GM12878 (cell line): ENCODE measurements around the gene NUP210L. TPM values are rescaled to one million over a fixed set of nuclear protein-coding genes. Genes with fewer than 3 reads are reported as not detected.

ENCODE experiments used
- ATF7 ChIP-seq: fragments of 450-650 bp; IDR thresholded peaks from 2 replicates; pipeline ENCODE4 v1.6.1; 2016; ENCODE audit warnings: low read depth, mild to moderate bottlenecking
- CBFB ChIP-seq: IDR thresholded peaks from 2 replicates; pipeline ENCODE4 v1.6.1; 2016; ENCODE audit warnings: antibody characterized with exemption, low read depth
- CREB1 ChIP-seq: IDR thresholded peaks from 2 replicates; pipeline ENCODE4 v1.6.1; 2012; ENCODE audit warnings: low read depth, mild to moderate bottlenecking, inconsistent platforms
- CTCF ChIP-seq, 3 experiments: IDR thresholded peaks in 2 of 3; conservative IDR thresholded peaks in 1 of 3; 2 replicates each; pipeline ENCODE4 v1.5.1; 2011; ENCODE audit warnings: low read depth in 3 of 3, low read length in 3 of 3, mild to moderate bottlenecking in 3 of 3, control low read depth in 2 of 3, moderate library complexity in 2 of 3, inconsistent platforms in 1 of 3, mixed read lengths in 1 of 3; ENCODE audit not compliant: control insufficient read depth in 2 of 3, insufficient read depth in 1 of 3; ENCODE audit errors: extremely low read depth in 1 of 3
- CUX1 ChIP-seq: IDR thresholded peaks from 2 replicates; pipeline ENCODE4 v1.6.1; 2012; ENCODE audit warnings: improper control_type of control experiment, low read depth, low read length; ENCODE audit not compliant: insufficient replicate concordance
- FOXM1 ChIP-seq: IDR thresholded peaks from 2 replicates; pipeline ENCODE4 v1.6.1; 2012; ENCODE audit warnings: low read depth, mild to moderate bottlenecking, inconsistent platforms, low read length, moderate library complexity
- IKZF2 ChIP-seq, 2 experiments: fragments of 450-650 bp; IDR thresholded peaks; 2 replicates each; pipeline ENCODE4 v1.6.1; 2017; ENCODE audit warnings: mild to moderate bottlenecking in 2 of 2, moderate library complexity in 2 of 2
- IRF4 ChIP-seq: IDR thresholded peaks from 2 replicates; pipeline ENCODE4 v1.6.1; 2011; ENCODE audit warnings: low read depth, low read length
- KLF5 ChIP-seq: fragments of 450-650 bp; IDR thresholded peaks from 2 replicates; pipeline ENCODE4 v1.6.1; 2014; ENCODE audit warnings: mild to moderate bottlenecking; ENCODE audit not compliant: partially characterized antibody
- MYC ChIP-seq: IDR thresholded peaks from 2 replicates; pipeline ENCODE4 v1.6.1; 2011; ENCODE audit warnings: mild to moderate bottlenecking, low read length, moderate library complexity, inconsistent platforms; ENCODE audit not compliant: insufficient read depth, insufficient replicate concordance, insufficient read length, severe bottlenecking
- NFIC ChIP-seq: IDR thresholded peaks from 2 replicates; pipeline ENCODE4 v1.6.1; 2012; ENCODE audit warnings: low read depth, mild to moderate bottlenecking, inconsistent platforms, low read length, moderate library complexity
- NFXL1 ChIP-seq: fragments of 450-650 bp; IDR thresholded peaks from 2 replicates; pipeline ENCODE4 v1.6.1; 2017; ENCODE audit warnings: antibody characterized with exemption, mild to moderate bottlenecking, borderline replicate concordance
- NFYA ChIP-seq: IDR thresholded peaks from 2 replicates; pipeline ENCODE4 v1.6.1; 2011; ENCODE audit warnings: low read depth, mild to moderate bottlenecking, low read length, improper control_type of control experiment, borderline replicate concordance
- RFX5 ChIP-seq: IDR thresholded peaks from 2 replicates; pipeline ENCODE4 v1.6.1; 2011; ENCODE audit warnings: low read depth, low read length, improper control_type of control experiment
- RUNX3 ChIP-seq: IDR thresholded peaks from 2 replicates; pipeline ENCODE4 v1.6.1; 2012; ENCODE audit warnings: low read length, inconsistent platforms
- SMAD5 ChIP-seq: IDR thresholded peaks from 2 replicates; pipeline ENCODE4 v1.6.1; 2016; ENCODE audit warnings: antibody characterized with exemption, low read depth
- TCF7 ChIP-seq: IDR thresholded peaks from 2 replicates; pipeline ENCODE4 v1.6.1; 2014; ENCODE audit warnings: antibody characterized with exemption, borderline replicate concordance
- ZNF207 ChIP-seq: fragments of 450-650 bp; IDR thresholded peaks from 2 replicates; pipeline ENCODE4 v1.6.1; 2014; ENCODE audit warnings: antibody characterized with exemption, mild to moderate bottlenecking, borderline replicate concordance
- polyA plus RNA-seq, 11 experiments: library from polyadenylated mRNA; depleted of rRNA in 4 of 11; unstranded in 6 of 11; stranded (reverse) in 5 of 11; fragments of >200 nt; fragmentation: Nextera tagmentation in 4 of 11; fragmentation: Illumina TruSeq in 1 of 11; extraction: Ambion mirVana in 4 of 11; extraction: Trizol in 1 of 11; gene quantifications; 1 replicate in 1 of 11; 2 replicates in 10 of 11; pipeline versions ENCODE4 v1.2.1 to v1.2.3, GENCODE V29; 2011 to 2016; ENCODE audit warnings: inconsistent platforms in 2 of 11, missing spikeins in 2 of 11, low read depth in 1 of 11
- total RNA-seq, 4 experiments: library from RNA; depleted of rRNA in 3 of 4; stranded (reverse); fragments of >200 nt in 3 of 4; fragmentation: Illumina TruSeq in 1 of 4; extraction: Trizol in 1 of 4; gene quantifications; 2 replicates each; pipeline versions ENCODE4 v1.2.1 to v1.2.3, GENCODE V29; 2013 to 2021

NUP210L gene
- total and polyA plus RNA-seq, 10 of the 15 experiments (the other 5 are each of a cell fraction or from before 2014, with no cell fraction given): 0.04 to 0.08 (median 0.07) TPM; not detected in 7

GRCh38 chr1:153945795-153946621 is 208.9 kb downstream of the NUP210L start (continued):
- peak; percentile 47; the same call in 1 of the 2 replicates for TF ChIP-seq SMAD5
- no peak for TF ChIP-seq RFX5
- no peak for TF ChIP-seq FOXM1
- TF ChIP-seq KLF5: peak; percentile 24
- peak; percentile 55 to 72; a peak in 3 of 4 replicates for TF ChIP-seq IKZF2 (IDR thresholded peaks at IDR 0.05)
- no peak for TF ChIP-seq TCF7
- peak; percentile 74; the same call in 1 of the 2 replicates for TF ChIP-seq CREB1
- TF ChIP-seq CTCF (IDR thresholded peaks at IDR 0.05 in 2 of 3, conservative IDR thresholded peaks at IDR 0.05 in 1 of 3; ENCODE audit: control insufficient read depth in 2 of 3, extremely low read depth in 1 of 3, insufficient read depth in 1 of 3, low read depth in 3 of 3, low read length in 3 of 3): no peak
- peak; percentile 53 for TF ChIP-seq CUX1
- no peak for TF ChIP-seq NFYA
- TF ChIP-seq NFIC: no peak
- peak; percentile 88 for TF ChIP-seq IRF4
- TF ChIP-seq RUNX3: peak; percentile 72
- 0 out of 2 replicates have a peak, but pooled peaks have one; percentile 40 for TF ChIP-seq NFXL1
- TF ChIP-seq ZNF207: no peak
- TF ChIP-seq MYC: no peak
- TF ChIP-seq ATF7: no peak
- TF ChIP-seq CBFB: 0 out of 2 replicates have a peak, but pooled peaks have one; percentile 7
